MM.1S (cell line): ENCODE results near the gene RAI1.

Source experiments
- DNase-seq: peaks from one replicate; pipeline ENCODE4 v3.0.0-alpha.2; 2015
- H2AFZ ChIP-seq: fragments of 300-600 bp; sonication (generic); 2 replicates; pipeline ENCODE4 v1.6.0; 2016; ENCODE audit warnings: antibody characterized with exemption, low read length
- H3F3A ChIP-seq: fragments of 300-600 bp; sonication (generic); 2 replicates; pipeline ENCODE4 v1.6.1; 2016; ENCODE audit warnings: mild to moderate bottlenecking, antibody characterized with exemption, low read length, moderate library complexity, mixed read lengths; ENCODE audit not compliant: insufficient read depth
- H3K27ac ChIP-seq: fragments of 300-600 bp; sonication (generic); 2 replicates; pipeline ENCODE4 v1.5.1; 2016; ENCODE audit warnings: mild to moderate bottlenecking, low read length
- H3K27me3 ChIP-seq: fragments of 300-600 bp; sonication (generic); replicated peaks from 2 replicates; pipeline ENCODE4 v1.6.0; 2016; ENCODE audit warnings: low read length; ENCODE audit not compliant: insufficient read depth
- H3K36me3 ChIP-seq: fragments of 300-600 bp; sonication (generic); replicated peaks from 2 replicates; pipeline ENCODE4 v1.6.1; 2016; ENCODE audit warnings: mild to moderate bottlenecking, low read length, mixed read lengths; ENCODE audit not compliant: insufficient read depth
- H3K4me1 ChIP-seq: fragments of 300-600 bp; sonication (generic); 2 replicates; pipeline ENCODE4 v1.6.1; 2016; ENCODE audit warnings: low read length, mixed read lengths
- H3K4me2 ChIP-seq: fragments of 300-600 bp; sonication (generic); 2 replicates; pipeline ENCODE4 v1.6.0; 2016; ENCODE audit warnings: low read depth, low read length
- H3K4me3 ChIP-seq: fragments of 300-600 bp; sonication (generic); 2 replicates; pipeline ENCODE4 v1.5.1; 2016; ENCODE audit warnings: low read length, mixed read lengths
- H3K79me2 ChIP-seq: fragments of 300-600 bp; sonication (generic); 2 replicates; pipeline ENCODE4 v1.6.1; 2016; ENCODE audit warnings: mixed run types, low read length, mixed read lengths
- H3K9ac ChIP-seq: fragments of 300-600 bp; sonication (generic); 2 replicates; pipeline ENCODE4 v1.6.1; 2016; ENCODE audit warnings: low read length, mixed read lengths
- H3K9me2 ChIP-seq: fragments of 300-600 bp; sonication (generic); replicated peaks from 2 replicates; pipeline ENCODE4 v1.6.1; 2016; ENCODE audit warnings: mild to moderate bottlenecking, low read length, mixed read lengths; ENCODE audit not compliant: insufficient read depth
- H3K9me3 ChIP-seq: fragments of 300-600 bp; sonication (generic); replicated peaks from 2 replicates; pipeline ENCODE4 v1.6.1; 2016; ENCODE audit warnings: mild to moderate bottlenecking, low read length, mixed read lengths; ENCODE audit not compliant: insufficient read depth
- H4K20me1 ChIP-seq: fragments of 300-600 bp; sonication (generic); 2 replicates; pipeline ENCODE4 v1.6.1; 2016; ENCODE audit warnings: mild to moderate bottlenecking, low read length, moderate library complexity, mixed read lengths; ENCODE audit not compliant: insufficient read depth
- CTCF ChIP-seq: fragments of 300-600 bp; sonication (generic); IDR thresholded peaks from 2 replicates; pipeline ENCODE4 v1.5.1; 2016; ENCODE audit warnings: antibody characterized with exemption, low read length, mixed read lengths
- EZH2 ChIP-seq: fragments of 300-600 bp; sonication (generic); optimal IDR thresholded peaks from 2 replicates; pipeline ENCODE3; 2017; ENCODE audit warnings: low read depth, mild to moderate bottlenecking, antibody characterized with exemption, low read length, mixed read lengths
- EZH2phosphoT487 ChIP-seq: fragments of 300-600 bp; sonication (generic); IDR thresholded peaks from 2 replicates; pipeline ENCODE4 v1.6.1; 2018; ENCODE audit warnings: antibody characterized with exemption, low read length

RAI1 gene

GRCh38 chr17:17719199-17719940, 38.1 kb downstream of the RAI1 start:
- no peaks in the 10 kb centered on the region for H3K9me3 ChIP-seq
- H4K20me1 ChIP-seq = no peaks in the 10 kb centered on the region
- no peaks in the 10 kb centered on the region for H3K9me2 ChIP-seq
- H2AFZ ChIP-seq = no peak overlapping the region
- H3K36me3 ChIP-seq = no peaks in the 10 kb centered on the region
- peaks cover 23% of the 10 kb centered on the region for H3K4me1 ChIP-seq
- H3F3A ChIP-seq = no peaks in the 10 kb centered on the region
- H3K27ac ChIP-seq = no peak overlapping the region
- TF ChIP-seq EZH2phosphoT487 (no peak), EZH2 (no peak), CTCF (no peak)
- H3K4me2 ChIP-seq = no peak overlapping the region
- H3K4me3 ChIP-seq = no peak overlapping the region
- peaks cover 56% of the 10 kb centered on the region for H3K79me2 ChIP-seq
- no peak overlapping the region for H3K9ac ChIP-seq
- DNase-seq = no peak
- H3K27me3 ChIP-seq = no peaks in the 10 kb centered on the region

- Histone ChIP-seq H3K27ac (no peak overlapping the region), H3K9me3 (no peaks in the 10 kb centered on the region), H4K20me1 (no peaks in the 10 kb centered on the region), H3K9me2 (no peaks in the 10 kb centered on the region), H3K4me1 (peaks cover 23% of the 10 kb centered on the region), H3K4me3 (no peak overlapping the region), H3F3A (no peaks in the 10 kb centered on the region), H3K4me2 (no peak overlapping the region), H3K27me3 (no peaks in the 10 kb centered on the region), H2AFZ (no peak overlapping the region), H3K79me2 (peaks cover 55% of the 10 kb centered on the region), H3K9ac (no peak overlapping the region), H3K36me3 (no peaks in the 10 kb centered on the region)
- TF ChIP-seq CTCF (no peak), EZH2phosphoT487 (no peak), EZH2 (no peak)
- no peak for DNase-seq
These were observed 38.8 kb downstream of the RAI1 start for GRCh38 chr17:17719966-17720543.

GRCh38 chr17:17721140-17721668, 39.9 kb downstream of the RAI1 start:
- no peak overlapping the region for H2AFZ ChIP-seq
- no peaks in the 10 kb centered on the region for H3K9me3 ChIP-seq
- H3K27ac ChIP-seq = no peak overlapping the region
- H4K20me1 ChIP-seq = no peaks in the 10 kb centered on the region
- no peaks in the 10 kb centered on the region for H3F3A ChIP-seq
- H3K27me3 ChIP-seq = no peaks in the 10 kb centered on the region
- no peak overlapping the region for H3K4me3 ChIP-seq
- H3K9ac ChIP-seq = no peak overlapping the region
- TF ChIP-seq EZH2 (no peak), CTCF (no peak), EZH2phosphoT487 (no peak)
- H3K79me2 ChIP-seq = peaks cover 44% of the 10 kb centered on the region
- H3K36me3 ChIP-seq = no peaks in the 10 kb centered on the region
- DNase-seq = no peak
- H3K9me2 ChIP-seq = no peaks in the 10 kb centered on the region
- H3K4me1 ChIP-seq = peaks cover 23% of the 10 kb centered on the region
- no peak overlapping the region for H3K4me2 ChIP-seq
